ENCODE results near the gene GALNT7. TPM values are rescaled to one million over a fixed set of nuclear protein-coding genes. Genes with fewer than 3 reads are reported as not detected.
"Not testable (repeated sequence)": the region's sequence is repeated elsewhere in the genome, so short reads cannot be mapped to it uniquely, and the experiment has no call there.

Gene GALNT7, protein sequence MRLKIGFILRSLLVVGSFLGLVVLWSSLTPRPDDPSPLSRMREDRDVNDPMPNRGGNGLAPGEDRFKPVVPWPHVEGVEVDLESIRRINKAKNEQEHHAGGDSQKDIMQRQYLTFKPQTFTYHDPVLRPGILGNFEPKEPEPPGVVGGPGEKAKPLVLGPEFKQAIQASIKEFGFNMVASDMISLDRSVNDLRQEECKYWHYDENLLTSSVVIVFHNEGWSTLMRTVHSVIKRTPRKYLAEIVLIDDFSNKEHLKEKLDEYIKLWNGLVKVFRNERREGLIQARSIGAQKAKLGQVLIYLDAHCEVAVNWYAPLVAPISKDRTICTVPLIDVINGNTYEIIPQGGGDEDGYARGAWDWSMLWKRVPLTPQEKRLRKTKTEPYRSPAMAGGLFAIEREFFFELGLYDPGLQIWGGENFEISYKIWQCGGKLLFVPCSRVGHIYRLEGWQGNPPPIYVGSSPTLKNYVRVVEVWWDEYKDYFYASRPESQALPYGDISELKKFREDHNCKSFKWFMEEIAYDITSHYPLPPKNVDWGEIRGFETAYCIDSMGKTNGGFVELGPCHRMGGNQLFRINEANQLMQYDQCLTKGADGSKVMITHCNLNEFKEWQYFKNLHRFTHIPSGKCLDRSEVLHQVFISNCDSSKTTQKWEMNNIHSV
- 22.0 TPM for total RNA-seq
- long read RNA-seq, full-length matches to known transcripts, result 18 of 25 reads
- long read RNA-seq, partial matches to known transcripts, result 0 of 25 reads
- long read RNA-seq, other reads (novel, unspliced or antisense), result 7 of 25 reads

- intact Hi-C loops (cut with DNase I), result no loop called here
- H3K9me3 ChIP-seq, result no peaks in the 10 kb centered on the region
- peak within 1 kb of the TSS; percentile 84 for H3K4me3 ChIP-seq
- H3K4me1 ChIP-seq, result peaks cover 35% of the 10 kb centered on the region
- H3K36me3 ChIP-seq, result no peaks in the 10 kb centered on the region
- ATAC-seq (peak; percentile 84), DNase-seq (peak; percentile 83)
- peak within 1 kb of the TSS; percentile 93 for H3K27ac ChIP-seq
- TF ChIP-seq, protein P1, sequence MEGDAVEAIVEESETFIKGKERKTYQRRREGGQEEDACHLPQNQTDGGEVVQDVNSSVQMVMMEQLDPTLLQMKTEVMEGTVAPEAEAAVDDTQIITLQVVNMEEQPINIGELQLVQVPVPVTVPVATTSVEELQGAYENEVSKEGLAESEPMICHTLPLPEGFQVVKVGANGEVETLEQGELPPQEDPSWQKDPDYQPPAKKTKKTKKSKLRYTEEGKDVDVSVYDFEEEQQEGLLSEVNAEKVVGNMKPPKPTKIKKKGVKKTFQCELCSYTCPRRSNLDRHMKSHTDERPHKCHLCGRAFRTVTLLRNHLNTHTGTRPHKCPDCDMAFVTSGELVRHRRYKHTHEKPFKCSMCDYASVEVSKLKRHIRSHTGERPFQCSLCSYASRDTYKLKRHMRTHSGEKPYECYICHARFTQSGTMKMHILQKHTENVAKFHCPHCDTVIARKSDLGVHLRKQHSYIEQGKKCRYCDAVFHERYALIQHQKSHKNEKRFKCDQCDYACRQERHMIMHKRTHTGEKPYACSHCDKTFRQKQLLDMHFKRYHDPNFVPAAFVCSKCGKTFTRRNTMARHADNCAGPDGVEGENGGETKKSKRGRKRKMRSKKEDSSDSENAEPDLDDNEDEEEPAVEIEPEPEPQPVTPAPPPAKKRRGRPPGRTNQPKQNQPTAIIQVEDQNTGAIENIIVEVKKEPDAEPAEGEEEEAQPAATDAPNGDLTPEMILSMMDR (IDR thresholded peaks at IDR 0.05), result no peak
- H3K27me3 ChIP-seq (ENCODE audit: low read depth), result no peaks in the 10 kb centered on the region
Observed at GRCh38 chr4:173168396-173169177, at the start of gene GALNT7. Gene GALNT7 (plus strand): TSS chr4:173168811. CDS start chr4:173168836, 25 bp downstream.

DNA sequence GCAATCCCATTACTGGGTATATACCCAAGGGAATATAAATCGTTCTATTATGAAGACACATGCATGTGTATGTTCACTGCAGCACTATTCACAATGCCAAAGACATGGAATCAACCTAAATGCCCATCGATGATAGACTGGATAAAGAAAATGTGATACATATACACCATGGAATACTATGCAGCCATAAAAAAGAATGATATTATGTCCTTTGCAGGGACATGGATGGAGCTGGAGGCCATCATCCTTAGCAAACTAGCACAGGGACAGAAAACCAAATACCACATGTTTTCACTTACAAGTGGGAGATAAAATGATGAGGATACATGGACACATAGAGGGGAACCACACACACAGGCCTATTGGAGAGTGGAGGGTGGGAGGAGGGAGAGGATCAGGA lies 49.8 kb upstream of the GALNT7 start:
- H3K4me3 ChIP-seq; H3K36me3 ChIP-seq; H3K27me3 ChIP-seq (ENCODE audit: low read depth); H3K27ac ChIP-seq; DNase-seq; ATAC-seq; H3K4me1 ChIP-seq; intact Hi-C loops (cut with DNase I); H3K9me3 ChIP-seq: not testable (repeated sequence)

DNA sequence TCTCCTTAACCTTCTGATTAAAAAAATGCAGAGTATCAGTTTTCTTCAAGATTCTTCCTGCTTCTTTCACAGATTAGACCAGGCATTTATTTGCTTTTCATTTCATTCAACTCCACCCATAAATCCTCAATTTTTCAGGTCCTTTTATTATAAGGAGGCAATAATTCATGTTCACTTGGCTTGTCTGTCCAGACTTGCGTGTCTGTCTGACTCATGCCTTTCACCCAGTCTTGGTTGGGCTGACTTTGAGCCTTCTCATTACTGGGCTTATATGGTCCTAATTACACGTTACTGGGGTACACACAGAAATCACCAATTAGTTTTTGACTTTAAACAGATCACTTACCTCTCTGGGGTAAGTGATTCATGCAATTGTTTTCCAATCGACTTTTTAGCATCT lies 48.8 kb upstream of the GALNT7 start:
- intact Hi-C loops (cut with DNase I), result no loop called here
- no peaks in the 10 kb centered on the region for H3K4me1 ChIP-seq
- ATAC-seq (no peak), DNase-seq (no peak)
- no peak overlapping the region for H3K4me3 ChIP-seq
- H3K9me3 ChIP-seq, result no peaks in the 10 kb centered on the region
- H3K27ac ChIP-seq, result no peak overlapping the region
- TF ChIP-seq, protein P1 (IDR thresholded peaks at IDR 0.05), result no peak
- no peaks in the 10 kb centered on the region for H3K27me3 ChIP-seq (ENCODE audit: low read depth)
- H3K36me3 ChIP-seq, result no peaks in the 10 kb centered on the region

DNA sequence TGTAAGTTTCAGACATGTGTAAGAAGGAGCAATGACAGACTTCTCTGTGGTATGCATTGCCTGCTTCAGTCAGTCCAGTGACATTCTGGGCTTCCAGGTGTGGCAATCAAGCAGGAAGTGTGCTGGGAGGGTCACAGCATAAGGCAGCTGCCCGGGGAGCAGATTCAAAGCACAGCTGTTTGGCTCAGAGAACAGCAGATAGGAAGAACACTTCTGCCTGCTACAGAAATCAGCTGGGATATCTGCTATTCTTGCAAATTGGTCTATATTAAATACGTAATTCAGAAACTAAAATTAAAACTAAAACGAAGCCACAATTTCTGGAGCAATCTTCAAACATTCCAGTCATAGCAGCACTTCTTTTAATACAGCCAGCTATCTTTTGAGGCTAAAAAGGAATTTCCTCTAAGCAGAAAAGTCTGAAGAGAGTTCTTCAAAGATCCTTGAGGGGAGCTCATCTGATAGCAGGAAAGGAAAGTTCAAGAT lies 47.5 kb upstream of the GALNT7 start:
- H3K27ac ChIP-seq, result no peak overlapping the region
- TF ChIP-seq, protein P1 (IDR thresholded peaks at IDR 0.05), result no peak
- DNase-seq, result no peak
- no peak overlapping the region for H3K4me3 ChIP-seq
- H3K4me1 ChIP-seq, result no peaks in the 10 kb centered on the region
- H3K36me3 ChIP-seq, result no peaks in the 10 kb centered on the region
- no peaks in the 10 kb centered on the region for H3K9me3 ChIP-seq
- H3K27me3 ChIP-seq (ENCODE audit: low read depth), result no peaks in the 10 kb centered on the region
- ATAC-seq, result peak; percentile 61 to 72
- intact Hi-C loops (cut with DNase I), result no loop called here

DNA sequence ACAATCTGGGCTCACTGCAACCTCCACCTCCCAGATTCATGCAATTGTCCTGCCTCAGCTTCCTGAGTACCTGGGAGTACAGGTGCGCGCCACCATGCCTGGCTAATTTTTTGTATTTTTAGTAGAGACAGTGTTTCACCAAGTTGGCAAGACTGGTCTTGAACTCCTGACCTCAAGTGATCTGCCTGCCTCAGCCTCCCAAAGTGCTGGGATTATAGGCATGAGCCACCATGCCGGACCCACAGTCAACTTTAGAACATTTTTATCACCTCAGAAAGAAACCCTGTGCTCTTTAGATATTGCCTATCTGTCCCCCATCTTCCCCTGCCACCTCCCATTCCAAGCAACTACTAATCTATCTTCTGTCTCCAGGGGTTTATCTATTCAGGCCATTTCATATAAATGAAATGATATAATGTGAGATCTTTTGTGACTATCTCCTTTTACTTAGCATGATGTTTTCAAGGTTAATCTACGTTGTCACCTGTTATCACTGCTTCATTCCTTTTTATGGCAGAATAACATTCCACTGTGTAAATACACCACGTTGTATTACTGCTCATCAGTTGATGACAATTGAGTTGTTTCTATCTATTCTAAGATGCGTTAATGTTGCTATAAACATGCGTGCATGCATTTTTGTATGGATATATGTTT lies 44.3 kb upstream of the GALNT7 start:
- Histone ChIP-seq H3K4me1 (no peaks in the 10 kb centered on the region), H3K36me3 (no peaks in the 10 kb centered on the region), H3K4me3 (no peak overlapping the region), H3K27me3 (ENCODE audit: low read depth) (no peaks in the 10 kb centered on the region), H3K9me3 (no peaks in the 10 kb centered on the region), H3K27ac (no peak overlapping the region)
- intact Hi-C loops (cut with DNase I), result no loop called here
- TF ChIP-seq, protein P1 (IDR thresholded peaks at IDR 0.05), result no peak
- DNase-seq (no peak), ATAC-seq (no peak)

Data from lower lobe of right lung (tissue), 2 donors.